GM06990 (cell line): ENCODE measurements around the gene CFAP210.

Experiments
- DNase-seq: peaks from one replicate; pipeline ENCODE4 v3.0.0-alpha.2; 2011; ENCODE audit not compliant: insufficient read length; ENCODE audit errors: extremely low read depth
- H3K27me3 ChIP-seq: replicated peaks from 2 replicates; pipeline ENCODE4 v1.6.0; 2011; ENCODE audit warnings: low read length; ENCODE audit not compliant: control insufficient read depth, insufficient read depth
- H3K36me3 ChIP-seq: 2 replicates; pipeline ENCODE4 v1.5.1; 2011; ENCODE audit warnings: low read length; ENCODE audit not compliant: control insufficient read depth, insufficient read depth
- H3K4me3 ChIP-seq: replicated peaks from 2 replicates; pipeline ENCODE4 v1.5.1; 2011; ENCODE audit warnings: low read depth, mild to moderate bottlenecking, control low read depth, low read length
- TF ChIP-seq, protein P1 (sequence below): IDR thresholded peaks from 2 replicates; pipeline ENCODE4 v1.5.1; 2011; ENCODE audit warnings: low read length, control low read depth, mild to moderate bottlenecking, inconsistent platforms; ENCODE audit not compliant: insufficient read depth, poor library complexity, severe bottlenecking

Gene CFAP210

DNA sequence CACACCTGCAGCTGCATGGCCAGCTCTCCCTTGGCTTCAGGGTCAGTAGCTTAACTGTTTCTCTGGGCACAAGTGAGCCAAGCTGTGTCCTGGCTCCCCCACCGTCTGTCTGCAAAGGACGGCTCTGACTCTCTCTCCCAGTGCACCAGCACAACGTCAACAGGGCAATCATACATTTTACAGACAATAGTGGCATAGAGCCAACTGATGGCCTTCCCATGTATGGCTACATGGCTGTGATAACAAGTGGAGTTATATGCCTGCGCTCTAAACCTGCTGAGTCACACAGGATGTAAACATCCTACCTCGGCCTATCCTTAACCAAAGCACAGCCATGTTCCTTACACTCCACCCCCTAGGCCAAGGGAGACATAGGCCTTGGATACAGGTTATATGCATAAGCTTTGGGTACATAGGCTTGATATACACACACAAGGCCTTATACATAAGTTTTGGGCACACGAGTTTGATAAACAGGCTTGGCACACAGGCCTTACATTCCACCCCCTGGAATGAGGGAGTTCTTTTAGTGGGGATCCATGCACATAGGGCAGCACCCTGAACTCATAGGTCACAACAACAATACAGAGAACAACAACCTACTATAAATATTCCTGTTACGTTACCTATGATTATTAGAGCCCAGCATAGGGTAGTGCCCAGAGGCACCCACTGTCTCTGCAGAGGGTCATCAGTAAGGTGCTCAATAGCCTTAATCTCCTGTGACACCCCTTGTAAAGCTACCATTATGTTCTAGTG lies 17.7 kb upstream of the CFAP210 start:
- Histone ChIP-seq H3K36me3 (peaks cover 1% of the 10 kb centered on the region; the same call in 1 of the 2 replicates), H3K4me3 (no peak overlapping the region), H3K27me3 (no peaks in the 10 kb centered on the region)
- no peak for DNase-seq
- TF ChIP-seq, protein P1, sequence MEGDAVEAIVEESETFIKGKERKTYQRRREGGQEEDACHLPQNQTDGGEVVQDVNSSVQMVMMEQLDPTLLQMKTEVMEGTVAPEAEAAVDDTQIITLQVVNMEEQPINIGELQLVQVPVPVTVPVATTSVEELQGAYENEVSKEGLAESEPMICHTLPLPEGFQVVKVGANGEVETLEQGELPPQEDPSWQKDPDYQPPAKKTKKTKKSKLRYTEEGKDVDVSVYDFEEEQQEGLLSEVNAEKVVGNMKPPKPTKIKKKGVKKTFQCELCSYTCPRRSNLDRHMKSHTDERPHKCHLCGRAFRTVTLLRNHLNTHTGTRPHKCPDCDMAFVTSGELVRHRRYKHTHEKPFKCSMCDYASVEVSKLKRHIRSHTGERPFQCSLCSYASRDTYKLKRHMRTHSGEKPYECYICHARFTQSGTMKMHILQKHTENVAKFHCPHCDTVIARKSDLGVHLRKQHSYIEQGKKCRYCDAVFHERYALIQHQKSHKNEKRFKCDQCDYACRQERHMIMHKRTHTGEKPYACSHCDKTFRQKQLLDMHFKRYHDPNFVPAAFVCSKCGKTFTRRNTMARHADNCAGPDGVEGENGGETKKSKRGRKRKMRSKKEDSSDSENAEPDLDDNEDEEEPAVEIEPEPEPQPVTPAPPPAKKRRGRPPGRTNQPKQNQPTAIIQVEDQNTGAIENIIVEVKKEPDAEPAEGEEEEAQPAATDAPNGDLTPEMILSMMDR = no peak

DNA sequence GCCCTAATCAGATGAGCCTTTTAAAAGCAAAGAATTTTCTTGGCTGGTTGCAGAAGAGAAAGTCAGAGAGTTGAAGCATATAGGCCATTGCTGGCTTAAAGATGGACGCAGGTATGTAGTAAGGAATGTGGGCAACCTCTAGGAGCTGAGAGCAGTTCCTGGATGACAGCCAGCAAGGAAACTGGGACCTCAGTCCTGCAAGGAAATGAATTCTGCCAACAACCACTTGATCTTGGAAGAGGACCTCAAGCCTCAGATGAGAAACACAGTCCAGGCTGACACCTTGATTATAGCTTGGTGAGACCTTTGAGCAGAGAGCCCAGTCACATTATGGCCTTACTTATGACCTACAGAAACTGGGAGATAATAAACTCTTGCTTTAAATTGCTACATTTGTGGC lies 15.8 kb upstream of the CFAP210 start:
- no peak for DNase-seq

DNA sequence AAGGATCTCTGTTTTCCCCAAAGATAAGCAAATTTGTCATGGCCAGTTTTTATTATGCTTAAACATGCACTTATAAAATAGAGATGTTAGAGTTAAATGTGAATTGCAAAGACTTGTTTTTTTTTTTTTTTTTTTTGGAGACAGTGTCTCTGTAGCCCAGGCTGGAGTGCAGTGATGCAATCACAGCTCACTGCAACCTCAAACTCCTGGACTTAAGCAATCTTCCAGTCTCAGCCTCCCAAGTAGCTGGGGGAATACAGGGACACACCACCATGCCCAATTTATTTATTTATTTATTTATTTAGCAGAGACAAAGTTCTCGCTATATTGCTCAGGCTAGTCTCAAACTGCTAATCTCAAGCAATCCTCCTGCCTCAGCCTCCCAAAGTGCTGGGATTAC lies 15.1 kb upstream of the CFAP210 start:
- Histone ChIP-seq H3K4me3 (no peak overlapping the region), H3K36me3 (peaks cover 1% of the 10 kb centered on the region; the same call in 1 of the 2 replicates), H3K27me3 (no peaks in the 10 kb centered on the region)
- TF ChIP-seq, protein P1 = no peak
- DNase-seq = no peak

More for the DNA sequence above, 15.8 kb upstream of the CFAP210 start:
- no peak overlapping the region for H3K4me3 ChIP-seq
- peaks cover 1% of the 10 kb centered on the region; the same call in 1 of the 2 replicates for H3K36me3 ChIP-seq
- H3K27me3 ChIP-seq = no peaks in the 10 kb centered on the region
- TF ChIP-seq, protein P1 = no peak

DNA sequence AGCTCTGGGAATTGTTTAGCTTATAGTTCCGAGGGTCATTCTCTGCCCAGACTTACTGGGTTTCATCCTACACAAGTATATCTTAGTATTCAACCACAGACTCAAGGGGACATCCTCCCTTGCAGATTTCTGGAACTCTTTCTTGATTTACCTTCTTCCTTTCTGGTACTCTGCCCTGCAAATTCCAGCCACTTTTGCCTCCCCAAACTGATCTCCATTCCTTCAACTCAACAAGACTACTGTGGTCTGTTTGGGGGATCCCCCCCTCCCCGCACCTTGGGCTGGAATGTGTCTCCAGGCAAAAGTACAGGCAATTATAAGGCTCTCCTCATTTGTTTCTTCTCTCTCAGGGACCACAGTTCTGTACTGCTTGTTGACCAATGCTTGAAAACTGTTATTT lies 13.4 kb upstream of the CFAP210 start:
- DNase-seq = no peak
- H3K27me3 ChIP-seq = no peaks in the 10 kb centered on the region
- TF ChIP-seq, protein P1 = no peak
- H3K4me3 ChIP-seq = no peak overlapping the region
- H3K36me3 ChIP-seq = peaks cover 3% of the 10 kb centered on the region

DNA sequence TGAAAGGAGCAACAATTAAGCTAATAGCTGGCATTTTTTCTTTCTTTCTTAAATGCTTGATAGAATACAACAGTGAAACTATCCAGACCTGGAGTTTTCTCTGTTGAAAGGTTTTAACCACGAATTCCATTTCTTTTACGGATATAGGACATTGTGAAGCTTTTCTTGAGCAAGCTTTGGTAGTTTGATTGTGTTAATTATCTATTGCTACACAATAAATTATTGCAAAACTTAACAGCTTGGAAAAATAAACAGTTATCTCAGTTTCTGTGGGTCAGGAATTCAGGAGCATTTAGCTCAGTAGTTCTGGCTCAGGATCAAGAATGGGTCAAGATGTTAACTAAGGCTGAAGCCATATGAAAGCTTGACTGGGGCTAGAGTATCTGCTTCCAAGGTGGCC lies 11.7 kb upstream of the CFAP210 start:
- no peak for DNase-seq
- Histone ChIP-seq H3K36me3 (peaks cover 1% of the 10 kb centered on the region), H3K27me3 (no peaks in the 10 kb centered on the region), H3K4me3 (no peak overlapping the region)
- TF ChIP-seq, protein P1 = no peak
